NCI-H1417 (cell line): ENCODE results near the gene MARCHF9.

ENCODE experiments used
- DNase-seq, 3 experiments: peaks; one replicate each; lab custom pipeline; 2025; lab: John Stamatoyannopoulos, UW

Gene MARCHF9

GRCh38 chr12:57796996-57797395 is 42.1 kb downstream of the MARCHF9 start:
- no peak for DNase-seq

GRCh38 chr12:57797933-57798332 is 43.0 kb downstream of the MARCHF9 start:
- DNase-seq = no peak

GRCh38 chr12:57800965-57801364 is 46.1 kb downstream of the MARCHF9 start:
- no peak for DNase-seq

- no peak for DNase-seq
These were observed 47.7 kb downstream of the MARCHF9 start for GRCh38 chr12:57802607-57803006.

DNA sequence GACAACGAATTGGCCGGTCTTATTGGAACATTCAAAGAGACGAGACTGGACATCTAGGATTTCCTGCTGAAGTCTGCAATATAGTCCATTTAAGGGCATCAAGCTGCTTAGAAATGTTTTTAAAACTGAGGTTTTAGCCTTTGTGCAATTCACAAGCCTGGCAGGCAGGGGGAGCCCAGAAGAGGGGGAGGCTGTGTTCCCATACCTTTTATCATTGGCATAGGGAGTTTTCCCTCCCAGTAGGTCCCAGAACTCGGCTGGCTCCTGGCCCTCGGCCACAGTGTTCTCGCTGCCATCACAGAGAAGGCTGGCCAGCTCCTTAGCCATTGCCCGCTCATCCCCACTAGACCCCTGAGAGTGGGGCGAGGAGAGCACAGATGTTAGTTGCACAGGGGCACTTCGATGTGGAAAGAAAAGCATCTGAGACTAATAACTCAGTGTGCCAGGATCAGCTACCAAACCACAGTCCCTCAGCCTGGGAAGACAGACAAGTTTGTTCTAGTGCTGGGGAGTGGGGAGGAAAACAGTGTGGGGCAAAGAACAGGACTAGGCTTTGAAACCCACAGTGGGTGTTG is 48.5 kb downstream of the MARCHF9 start:
- peak in 1 of 3 experiments; percentile 56 for DNase-seq

DNA sequence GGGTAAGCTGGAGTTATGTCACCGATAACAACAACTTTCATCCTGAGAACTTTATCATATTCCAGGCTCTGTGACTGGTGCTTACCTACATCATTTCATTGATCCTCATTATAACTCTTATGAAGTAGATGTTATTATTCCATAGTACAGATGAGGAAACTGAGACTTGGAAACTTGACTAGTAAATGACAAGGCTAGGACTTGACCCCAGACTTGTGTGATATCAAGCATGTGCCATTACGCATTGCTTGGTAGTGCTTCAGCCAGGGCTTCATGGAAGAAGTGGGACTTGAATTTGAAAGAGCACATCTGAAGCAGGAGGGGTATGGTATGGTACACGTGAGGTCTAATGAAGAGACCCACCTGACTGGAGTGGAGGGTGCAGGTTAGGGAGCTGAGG is 51.8 kb downstream of the MARCHF9 start:
- no peak for DNase-seq

- no peak for DNase-seq
These were observed 52.4 kb downstream of the MARCHF9 start for GRCh38 chr12:57807285-57807684.

DNA sequence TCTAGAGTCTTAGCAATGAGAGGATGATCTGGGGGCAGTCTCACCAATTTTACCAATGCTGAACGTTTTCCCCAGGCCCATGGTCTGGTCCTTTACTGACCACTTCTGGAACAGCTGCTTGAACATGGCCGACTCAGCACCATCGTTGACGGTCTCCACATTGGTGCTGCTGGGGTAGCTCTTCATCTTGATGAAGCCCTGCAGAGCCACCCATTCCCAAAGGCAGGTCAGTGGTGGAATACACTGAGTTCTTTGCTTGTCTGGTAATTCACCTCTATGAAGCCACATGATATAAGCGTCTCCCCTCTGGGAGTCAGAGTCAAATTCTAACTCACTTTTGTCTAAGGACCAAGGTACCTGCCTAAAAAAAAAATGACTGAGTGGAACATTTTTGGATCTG is 53.4 kb downstream of the MARCHF9 start:
- no peak for DNase-seq

GRCh38 chr12:57809425-57809824 is 54.5 kb downstream of the MARCHF9 start:
- no peak for DNase-seq
